T1000 (cell line): ENCODE results near the gene MAP3K5.
"Not testable (repeated sequence)": the region's sequence is repeated elsewhere in the genome, so short reads cannot be mapped to it uniquely, and the experiment has no call there.

ENCODE experiments used
- DNase-seq: peaks from one replicate; lab custom pipeline; 2025; ENCODE audit warnings: mixed read lengths; lab: John Stamatoyannopoulos, UW

Gene MAP3K5

DNA sequence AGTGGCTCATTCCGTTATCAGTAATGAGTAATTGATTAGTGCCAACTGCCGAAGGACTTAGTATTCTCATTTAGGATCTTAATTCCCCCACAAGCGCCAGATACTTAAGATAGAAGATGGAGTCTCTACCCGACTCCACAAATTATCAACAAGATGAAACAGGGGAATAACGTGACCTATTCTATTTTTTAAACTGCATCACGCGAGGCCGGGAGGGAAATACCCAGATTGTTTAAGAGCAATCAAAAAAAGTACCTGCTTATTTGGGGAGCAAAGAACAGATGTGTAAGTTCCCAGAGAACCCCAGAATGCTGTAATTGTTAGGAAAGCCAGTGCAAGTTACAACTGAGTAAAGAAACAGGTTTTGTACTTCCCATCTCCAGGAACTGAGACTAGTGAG lies 1.1 kb upstream of the MAP3K5 start:
- DNase-seq = no peak

- DNase-seq = peak; percentile 78
These were observed 225 bp downstream of the MAP3K5 start for GRCh38 chr6:136792095-136792409.

DNA sequence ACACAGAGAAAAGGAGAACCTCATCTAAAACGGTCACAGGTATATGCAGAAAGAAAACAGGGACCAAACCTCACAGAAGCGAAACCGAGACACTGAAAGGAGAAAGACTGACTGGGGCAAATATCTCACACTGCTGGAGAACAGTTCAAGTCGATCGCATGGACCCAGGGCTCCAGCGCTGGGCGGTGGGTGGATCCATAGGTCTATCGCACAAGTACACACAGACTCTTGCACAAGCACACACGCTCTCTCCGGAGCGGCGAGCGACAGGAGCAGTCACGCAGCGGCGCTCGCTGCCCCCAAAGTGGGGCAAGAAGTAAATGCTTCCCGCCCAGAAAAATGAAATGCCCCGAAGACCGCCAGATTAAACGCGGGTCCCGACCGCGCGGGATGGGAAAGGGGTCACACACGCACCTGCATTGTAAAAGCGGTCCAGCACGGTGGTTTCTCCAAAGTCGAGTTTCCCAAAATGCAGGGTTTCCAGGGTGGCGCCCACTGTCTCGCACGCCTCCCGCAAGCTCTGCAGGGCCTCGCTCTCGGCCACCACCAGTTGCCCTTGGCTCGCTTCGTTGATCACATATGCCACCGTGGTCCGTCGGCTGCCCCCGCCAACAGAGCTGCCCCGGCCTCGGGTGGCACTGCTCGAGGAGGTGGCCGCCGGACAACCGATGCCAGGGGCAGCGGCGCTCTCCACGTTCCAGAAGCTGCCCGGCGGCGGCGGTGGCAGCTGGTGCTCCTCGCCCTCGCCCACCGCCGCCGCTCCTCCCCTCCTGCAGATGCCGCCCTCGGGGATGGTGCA lies 782 bp downstream of the MAP3K5 start:
- peak; percentile 69 for DNase-seq

DNA sequence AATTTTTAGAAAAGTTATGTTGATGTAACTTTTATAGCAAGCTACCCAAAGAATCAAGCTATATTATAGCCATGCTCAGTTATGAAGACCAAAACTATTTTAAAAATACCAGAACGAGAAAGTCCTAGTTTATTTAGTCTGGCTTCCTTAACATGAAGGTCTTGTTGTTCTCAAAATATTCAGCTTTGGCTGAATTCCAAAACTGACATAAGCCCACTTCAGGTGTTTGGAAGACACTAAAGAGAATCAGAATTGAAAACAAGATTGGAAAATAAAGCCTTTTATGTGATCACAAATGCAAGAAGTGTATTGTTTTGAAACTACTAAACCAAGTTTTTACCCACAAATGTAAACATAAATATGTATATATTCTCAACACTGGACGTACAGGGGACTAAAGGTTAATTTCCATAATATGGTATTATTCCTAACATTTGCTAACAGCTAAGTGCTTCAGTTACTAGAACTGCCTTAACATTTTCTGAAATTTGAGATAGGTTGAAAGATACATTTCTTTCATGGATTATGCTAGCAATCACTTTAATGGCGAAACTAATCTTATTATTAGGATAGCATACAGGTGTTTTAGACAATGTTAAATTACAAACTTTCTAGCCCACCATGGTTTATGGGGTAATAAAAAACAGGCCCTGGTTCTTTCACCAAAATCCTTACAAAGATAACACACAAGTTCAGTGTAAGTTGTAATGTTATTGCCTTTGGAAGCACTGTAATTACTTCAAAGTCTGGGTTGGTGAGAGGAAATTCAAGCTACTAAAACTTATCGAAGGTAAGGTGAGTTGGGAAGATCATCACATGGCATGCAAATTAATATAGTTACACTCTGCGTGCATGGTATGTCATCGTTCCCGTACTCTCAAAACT lies 1.6 kb downstream of the MAP3K5 start:
- DNase-seq = no peak

DNA sequence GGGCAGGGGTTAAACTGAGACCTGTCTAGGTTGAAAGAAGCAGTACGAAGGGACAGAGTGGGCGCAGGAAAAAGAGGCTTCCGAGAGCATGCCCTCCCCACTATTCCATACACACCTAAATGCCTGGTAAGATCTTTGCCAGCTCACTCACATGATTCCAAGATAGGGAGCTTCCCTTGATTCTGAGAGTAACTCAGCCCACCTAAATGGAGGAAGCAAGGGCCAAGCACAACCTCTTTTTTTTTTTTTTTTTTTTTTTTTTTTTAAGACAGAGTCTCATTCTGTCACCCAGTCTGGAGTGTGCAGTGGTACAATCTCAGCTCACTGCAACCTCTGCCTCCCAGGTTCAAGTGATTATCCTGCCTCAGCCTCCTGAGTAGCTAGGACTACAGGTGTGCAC lies 2.8 kb downstream of the MAP3K5 start:
- not testable (repeated sequence) for DNase-seq

DNA sequence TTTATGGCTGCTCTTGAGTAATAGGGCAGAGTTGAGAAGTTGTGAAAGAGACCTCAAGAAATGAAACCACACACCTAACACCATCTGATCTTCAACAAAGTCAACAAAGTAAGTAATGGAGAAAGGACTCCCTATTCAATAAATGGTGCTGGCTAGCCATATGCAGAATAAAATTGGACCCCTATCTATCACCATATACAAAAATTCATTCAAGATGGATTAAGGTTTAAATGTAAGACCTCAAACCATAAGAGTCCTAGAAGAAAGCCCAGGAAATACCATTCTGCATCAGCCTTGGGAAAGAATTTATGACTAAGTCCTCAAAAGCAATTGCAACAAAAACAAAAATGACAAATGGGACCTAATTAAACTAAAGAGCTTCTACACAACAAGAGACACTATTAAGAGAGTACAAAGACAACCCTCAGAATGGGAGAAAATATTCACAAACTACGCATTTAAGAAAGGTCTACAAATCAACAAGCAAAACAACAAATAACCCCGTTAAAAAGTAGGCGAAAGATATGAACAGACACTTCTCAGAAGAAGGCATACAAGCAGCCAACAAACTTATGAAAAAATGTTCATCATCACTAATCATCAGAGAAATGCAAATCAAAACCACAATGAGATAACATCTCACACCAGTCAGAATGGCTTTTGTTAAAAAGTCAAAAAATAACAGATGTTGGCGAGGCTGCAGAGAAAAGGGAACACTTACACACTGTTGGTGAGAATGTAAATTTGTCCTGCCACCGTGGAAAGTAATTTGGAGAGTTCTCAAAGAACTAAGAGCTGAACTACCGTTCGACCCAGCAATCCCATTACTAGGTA lies 4.0 kb downstream of the MAP3K5 start:
- no peak for DNase-seq

DNA sequence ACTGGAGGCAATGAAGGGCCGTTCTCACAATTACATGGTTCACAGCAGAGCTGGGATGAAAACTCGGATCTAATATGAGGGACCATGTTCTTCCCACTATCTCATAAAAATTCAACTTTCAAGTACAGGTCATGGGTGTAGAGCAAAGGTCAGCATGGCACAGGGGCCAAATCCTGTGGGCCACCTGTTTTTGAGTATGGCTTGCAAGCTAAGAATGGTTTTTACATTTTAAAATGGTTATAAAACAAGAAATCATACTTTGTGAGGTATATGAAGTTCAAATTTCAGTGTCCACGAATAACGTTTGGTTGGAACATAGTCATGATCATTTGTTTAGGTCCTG lies 4.6 kb downstream of the MAP3K5 start:
- no peak for DNase-seq

- no peak for DNase-seq
These were observed 5.6 kb downstream of the MAP3K5 start for GRCh38 chr6:136786658-136787057.

- DNase-seq = no peak
These were observed 7.1 kb downstream of the MAP3K5 start for GRCh38 chr6:136784910-136785746.

GRCh38 chr6:136784271-136784664 lies 8.0 kb downstream of the MAP3K5 start:
- no peak for DNase-seq

DNA sequence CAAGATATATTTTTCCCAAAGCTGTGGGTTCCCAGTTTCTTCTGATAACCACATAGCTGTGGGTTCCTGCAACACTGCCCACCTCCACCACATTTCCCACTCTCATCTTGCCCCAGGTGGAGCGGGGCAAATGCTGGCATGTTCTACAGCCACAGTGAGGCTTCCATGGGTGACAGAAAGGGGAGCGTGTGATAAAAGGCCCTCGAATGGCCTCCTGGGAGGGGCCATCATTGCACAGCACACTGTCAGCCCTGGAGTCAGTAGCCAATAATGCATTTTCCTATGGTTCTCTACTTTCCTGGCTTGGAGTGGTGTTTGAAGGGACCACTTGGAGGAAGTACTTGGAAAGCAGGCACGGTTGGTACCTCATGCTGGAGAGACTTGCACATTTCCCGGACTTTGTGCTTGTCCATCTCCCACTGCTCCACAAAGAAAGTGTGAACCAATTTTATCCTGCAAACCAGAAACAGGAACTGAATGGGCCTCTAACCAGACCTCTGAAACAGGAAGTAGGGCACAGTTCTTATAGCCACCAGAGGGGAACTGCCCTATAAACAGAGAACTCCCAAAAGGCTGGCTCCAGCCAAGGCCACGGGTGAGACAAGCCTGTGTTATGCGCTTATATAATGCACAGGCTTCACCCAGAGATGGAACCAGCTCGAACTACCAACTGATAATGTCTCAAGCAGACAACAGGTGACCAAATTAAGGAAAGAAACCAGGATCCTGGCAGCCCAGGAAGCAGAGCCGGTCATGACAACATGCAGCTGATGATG lies 8.6 kb downstream of the MAP3K5 start:
- DNase-seq = no peak

- no peak for DNase-seq
These were observed 9.3 kb downstream of the MAP3K5 start for GRCh38 chr6:136783021-136783420.

- no peak for DNase-seq
These were observed 10.1 kb downstream of the MAP3K5 start for GRCh38 chr6:136782021-136782770.

DNA sequence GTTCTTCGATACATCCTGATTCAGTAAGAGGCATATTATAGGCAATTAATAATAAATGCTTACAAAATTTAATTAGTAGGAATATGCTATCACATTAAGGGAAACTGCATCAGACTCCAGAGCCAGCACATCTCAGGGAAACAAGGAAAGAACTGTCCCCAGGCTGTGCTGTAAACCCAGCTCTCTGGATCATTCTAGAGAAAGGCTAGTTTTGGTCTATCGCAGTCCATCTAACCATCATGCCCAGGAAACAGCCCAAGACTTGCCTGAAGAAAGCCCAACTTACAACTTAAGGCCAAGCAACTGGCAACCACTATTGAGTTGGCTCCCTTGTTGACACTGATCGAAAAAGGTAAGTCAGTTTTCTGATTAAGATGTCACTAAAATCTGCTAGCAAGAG lies 11.3 kb downstream of the MAP3K5 start:
- no peak for DNase-seq

DNA sequence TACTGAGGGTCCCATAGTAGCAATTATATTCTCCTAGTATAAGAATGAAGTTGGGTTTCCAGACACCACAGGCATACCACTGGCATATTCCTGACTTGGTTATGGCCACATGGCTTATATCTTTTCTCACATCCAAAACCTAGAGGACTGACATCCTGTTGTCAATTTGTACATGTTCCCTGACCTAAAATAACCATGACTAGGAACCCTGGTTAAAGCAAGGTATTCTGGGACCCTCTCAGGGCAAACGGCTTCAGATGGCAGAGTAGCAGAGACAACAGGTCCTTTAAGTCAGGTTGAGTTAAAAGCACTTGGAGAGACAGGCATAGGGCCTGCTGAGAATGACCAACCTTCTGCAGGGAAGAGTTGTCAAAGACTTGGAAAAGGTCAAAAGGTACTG lies 12.6 kb downstream of the MAP3K5 start:
- no peak for DNase-seq

DNA sequence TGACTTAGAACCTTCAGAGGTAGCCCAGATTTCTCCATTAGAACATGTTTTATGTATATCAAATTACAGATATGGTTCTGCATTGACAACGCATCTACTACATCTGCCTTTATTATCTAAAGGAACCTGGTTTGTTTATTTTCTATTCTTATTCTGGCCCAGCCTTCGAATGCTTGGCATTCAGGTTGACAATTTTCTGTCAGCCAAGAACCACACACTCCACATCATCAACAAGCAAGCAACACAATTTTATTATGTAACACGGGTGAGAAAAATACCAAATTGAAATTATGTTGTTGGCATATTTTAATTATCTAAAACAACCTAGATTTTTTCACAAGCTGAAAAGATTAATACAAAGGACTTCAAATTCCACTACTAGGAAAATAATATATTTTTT lies 14.6 kb downstream of the MAP3K5 start:
- DNase-seq = no peak

DNA sequence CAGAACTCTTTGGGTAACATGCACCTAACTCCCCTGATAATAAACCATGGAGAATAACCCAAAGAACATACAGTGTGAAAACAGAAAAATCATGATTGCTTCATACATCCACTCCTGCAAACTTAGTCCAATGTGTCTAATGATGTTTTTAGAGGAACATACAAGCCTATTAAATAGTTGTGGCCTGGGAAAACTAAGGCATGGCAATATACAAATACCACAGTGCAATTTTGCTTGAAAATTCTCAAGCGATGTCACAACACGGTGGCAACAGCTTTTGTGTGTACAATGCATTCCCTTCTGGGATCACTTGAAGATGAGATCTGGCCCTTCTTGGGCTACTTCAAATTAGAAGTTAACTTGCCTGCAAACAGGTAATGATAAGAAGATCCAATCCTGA lies 16.7 kb downstream of the MAP3K5 start:
- DNase-seq = no peak

DNA sequence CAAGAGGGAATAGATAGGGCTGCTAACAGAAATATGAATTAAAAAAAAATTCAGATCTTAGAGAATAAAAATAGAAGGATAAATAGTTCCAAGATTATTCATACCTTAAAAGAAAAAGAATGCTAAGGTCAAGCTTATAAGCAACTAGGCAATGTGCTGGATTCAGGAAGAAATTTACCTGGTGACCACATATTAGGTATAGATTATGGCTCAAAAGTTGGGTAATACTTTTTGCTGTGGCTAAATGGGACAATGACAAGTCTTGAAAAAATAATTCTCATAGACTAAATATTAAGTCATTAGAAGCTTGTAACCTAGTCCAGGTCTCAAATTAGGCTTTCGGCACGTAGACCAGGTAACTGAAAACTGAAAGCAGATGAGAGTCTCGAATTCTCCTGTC lies 17.2 kb downstream of the MAP3K5 start:
- no peak for DNase-seq

DNA sequence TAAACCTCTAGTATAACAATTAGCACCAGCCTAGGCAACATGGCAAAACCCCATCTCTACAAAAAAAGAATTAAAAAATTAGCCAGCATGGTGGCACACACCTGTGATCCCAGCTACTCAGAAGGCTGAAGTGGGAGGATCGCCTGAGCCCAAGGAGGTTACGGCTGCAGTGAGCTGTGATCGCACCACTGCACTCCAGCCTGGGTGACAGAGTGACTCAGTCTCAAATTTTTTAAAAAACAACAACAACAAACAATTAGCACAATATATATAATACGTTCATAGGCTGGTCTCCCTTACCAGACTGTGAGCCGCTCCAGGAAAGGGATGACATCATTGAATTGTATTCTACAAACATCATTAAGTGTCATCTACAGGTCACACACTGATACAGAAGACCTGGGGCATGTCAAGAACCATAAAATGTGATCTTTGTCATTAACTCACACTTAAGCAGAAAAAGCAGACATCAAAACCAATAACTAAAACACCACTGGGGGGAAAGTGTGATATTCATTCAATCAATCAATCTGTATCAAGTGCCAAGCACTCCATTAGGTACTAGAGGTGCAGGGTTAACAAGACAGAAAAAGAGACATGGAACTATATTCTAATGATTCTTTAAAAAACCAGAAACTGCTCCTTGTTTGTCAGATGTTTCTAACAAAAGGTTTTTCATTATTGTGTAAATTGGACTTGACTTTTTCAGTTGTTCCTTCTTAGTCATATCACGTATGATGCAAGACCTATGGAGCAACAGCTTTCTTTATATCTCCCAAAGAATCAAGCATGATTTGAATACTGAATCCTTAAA lies 17.8 kb downstream of the MAP3K5 start:
- DNase-seq = no peak

DNA sequence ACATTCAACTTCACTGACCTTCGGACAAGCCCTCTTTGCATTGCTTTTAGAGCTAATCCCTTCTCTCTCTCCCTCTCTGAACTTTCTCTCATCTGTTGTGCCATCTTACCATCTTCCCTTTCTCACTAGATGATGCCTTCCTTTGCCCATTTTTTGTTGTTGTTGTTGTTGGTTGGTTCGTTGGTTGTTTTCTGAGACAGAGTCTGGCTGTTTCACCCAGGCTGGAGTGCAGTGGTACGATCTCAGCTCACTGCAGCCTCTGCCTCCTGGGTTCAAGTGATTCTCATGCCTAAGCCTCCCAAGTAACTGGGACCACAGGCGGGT lies 18.8 kb downstream of the MAP3K5 start:
- no peak for DNase-seq
